Posterior cingulate gyrus (tissue), 11 donors: ENCODE data around the gene HCFC1R1.
"Not testable (repeated sequence)": the region's sequence is repeated elsewhere in the genome, so short reads cannot be mapped to it uniquely, and the experiment has no call there.

Experiments used
- DNase-seq, 10 donors: peaks; one replicate each; pipeline versions ENCODE4 v3.0.0 to v3.0.0-alpha.2; 2020 to 2021; ENCODE audit warnings: mixed read lengths in 3 of 10
- intact Hi-C: fragments of 100-400 bp; cut with DNase I; formaldehyde crosslinking; loops from one replicate; pipeline ENCODE4 v1.15.1; 2023

Gene HCFC1R1

GRCh38 chr16:3023669-3024478 lies at the start of gene HCFC1R1, which contains the start of gene THOC6:
TSS of gene HCFC1R1 (minus strand) at chr16:3023942. CDS start at chr16:3023941, 1 bp downstream.
TSS of gene THOC6 (plus strand) at chr16:3024035. CDS start at chr16:3024327, 292 bp downstream.
- peak; percentile 95 to 100 (median 98) for DNase-seq
- intact Hi-C loops: no loop called here

GRCh38 chr16:3073448-3073847 lies 49.7 kb upstream of the HCFC1R1 start:
- peak in 1 of 10 donors; percentile 14 for DNase-seq
- intact Hi-C loops: no loop called here

- DNase-seq: peak in 3 of 10 donors; percentile 11 to 39 (median 13)
- intact Hi-C loops: not testable (repeated sequence)
Measured at GRCh38 chr16:3072576-3073263, 49.0 kb upstream of the HCFC1R1 start.

- intact Hi-C loops: not testable (repeated sequence)
- peak in 2 of 10 donors; percentile 25 to 48 for DNase-seq
Measured at GRCh38 chr16:3072148-3072547, 48.4 kb upstream of the HCFC1R1 start.

DNA sequence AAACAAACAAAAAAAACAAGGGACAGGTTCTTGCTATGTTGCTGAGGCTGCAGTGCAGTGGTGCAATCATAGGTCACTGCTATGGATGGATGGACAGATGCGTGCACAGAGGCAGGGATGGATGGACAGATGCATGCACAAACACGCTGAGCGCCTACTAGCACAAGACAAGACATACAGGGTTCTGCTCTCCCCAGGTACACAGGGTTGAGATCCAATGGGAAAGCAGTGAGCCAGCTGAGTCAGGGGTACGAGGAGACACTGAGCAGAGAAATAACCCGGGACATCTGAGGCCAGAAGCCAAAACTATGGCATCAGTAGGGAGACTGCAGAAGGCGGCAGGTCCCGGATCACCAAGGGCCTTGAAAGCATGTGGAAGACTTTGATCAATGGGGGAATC lies 47.9 kb upstream of the HCFC1R1 start:
- DNase-seq: peak in 1 of 10 donors; percentile 10
- intact Hi-C loops: no loop called here

GRCh38 chr16:3070608-3071111 lies 46.9 kb upstream of the HCFC1R1 start:
- peak in 3 of 10 donors; percentile 46 to 62 (median 57) for DNase-seq
- intact Hi-C loops: no loop called here

DNA sequence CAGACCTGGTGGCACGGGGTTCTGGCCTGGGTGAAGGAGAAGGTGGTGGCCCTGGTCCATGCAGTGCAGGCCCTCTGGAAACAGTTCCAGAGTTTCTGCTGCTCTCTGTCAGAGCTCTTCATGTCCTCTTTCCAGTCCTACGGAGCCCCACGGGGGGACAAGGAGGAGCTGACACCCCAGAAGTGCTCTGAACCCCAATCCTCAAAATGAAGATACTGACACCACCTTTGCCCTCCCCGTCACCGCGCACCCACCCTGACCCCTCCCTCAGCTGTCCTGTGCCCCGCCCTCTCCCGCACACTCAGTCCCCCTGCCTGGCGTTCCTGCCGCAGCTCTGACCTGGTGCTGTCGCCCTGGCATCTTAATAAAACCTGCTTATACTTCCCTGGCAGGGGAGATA lies 45.4 kb upstream of the HCFC1R1 start:
- peak in 1 of 10 donors; percentile 60 for DNase-seq
- intact Hi-C loops: not testable (repeated sequence)

DNA sequence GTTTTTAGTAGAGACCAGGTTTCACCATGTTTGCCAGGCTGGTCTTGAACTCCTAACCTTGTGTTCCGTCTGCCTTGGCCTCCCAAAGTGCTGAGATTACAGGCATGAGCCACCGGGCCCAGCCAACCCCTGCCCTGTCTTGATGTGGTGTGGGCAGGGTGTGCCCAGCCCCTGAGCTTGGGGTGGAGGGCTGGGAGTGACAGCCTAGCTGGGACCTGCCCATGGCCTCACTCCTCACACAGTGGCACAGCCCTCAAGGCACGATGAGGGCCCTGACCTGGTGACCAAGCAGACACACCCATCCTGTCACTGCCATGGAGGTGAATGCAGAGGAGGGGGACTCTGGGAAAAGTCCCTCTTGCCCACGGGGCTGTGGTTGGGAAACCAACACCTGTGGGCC lies 44.7 kb upstream of the HCFC1R1 start:
- DNase-seq: peak in 2 of 10 donors; percentile 41 to 49
- intact Hi-C loops: no loop called here

DNA sequence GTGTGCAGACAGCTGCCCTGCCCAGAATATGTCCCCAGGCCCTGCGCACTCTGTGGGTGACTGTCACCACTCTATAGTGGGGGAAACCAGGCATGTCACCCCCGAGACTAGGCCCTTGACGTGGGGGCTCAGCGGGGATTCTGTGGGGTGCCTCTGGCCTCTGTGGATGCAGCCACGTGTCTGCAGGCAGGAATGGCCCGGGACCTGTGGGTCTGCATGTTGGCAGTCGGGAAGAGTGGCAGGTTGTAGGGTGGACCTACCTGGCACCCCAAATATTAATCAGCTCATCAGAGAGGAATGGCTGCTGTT lies 42.7 kb upstream of the HCFC1R1 start:
- DNase-seq: no peak
- intact Hi-C loops: no loop called here

- no peak for DNase-seq
- intact Hi-C loops: no loop called here
Measured at GRCh38 chr16:3065742-3066439, 42.1 kb upstream of the HCFC1R1 start.

DNA sequence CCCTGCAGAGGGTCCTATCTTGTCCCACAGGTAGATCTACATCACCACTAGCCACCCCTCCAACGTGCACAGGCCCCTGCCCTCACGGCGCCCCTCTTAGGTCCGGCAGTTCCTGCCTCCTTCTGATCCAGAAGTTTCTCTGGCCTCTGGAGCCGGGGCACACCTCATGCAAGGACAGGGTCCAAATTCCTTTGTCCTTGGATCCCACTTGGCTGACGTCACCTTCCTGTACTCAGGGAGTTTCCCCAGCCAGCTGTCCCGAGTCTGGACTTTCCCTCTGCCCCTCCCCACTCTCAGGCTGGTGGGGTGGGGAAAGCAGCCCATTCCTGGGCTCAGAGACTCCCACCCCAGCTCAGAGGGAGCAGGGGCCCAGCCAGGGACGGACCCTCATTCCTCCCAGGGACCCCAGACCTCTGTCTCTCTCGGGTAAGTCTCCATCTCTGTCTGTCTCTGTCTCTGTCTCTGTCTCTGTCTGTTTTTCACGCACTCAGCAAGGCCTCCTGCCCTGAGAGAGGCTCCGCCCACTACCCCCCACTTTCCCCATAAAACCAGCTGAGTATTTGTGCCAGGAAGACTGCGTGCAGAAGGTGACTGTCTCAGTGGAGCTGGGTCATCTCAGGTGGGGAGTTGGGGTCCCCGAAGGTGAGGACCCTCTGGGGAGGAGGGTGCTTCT lies 41.5 kb upstream of the HCFC1R1 start, which contains the start of gene IL32:
TSS of gene IL32 (plus strand) at position 572 of the 673 bp plus-strand sequence. CDS start 172 bp downstream, outside the sequence.
- intact Hi-C loops: no loop called here
- DNase-seq: peak in 1 of 10 donors; percentile 59

DNA sequence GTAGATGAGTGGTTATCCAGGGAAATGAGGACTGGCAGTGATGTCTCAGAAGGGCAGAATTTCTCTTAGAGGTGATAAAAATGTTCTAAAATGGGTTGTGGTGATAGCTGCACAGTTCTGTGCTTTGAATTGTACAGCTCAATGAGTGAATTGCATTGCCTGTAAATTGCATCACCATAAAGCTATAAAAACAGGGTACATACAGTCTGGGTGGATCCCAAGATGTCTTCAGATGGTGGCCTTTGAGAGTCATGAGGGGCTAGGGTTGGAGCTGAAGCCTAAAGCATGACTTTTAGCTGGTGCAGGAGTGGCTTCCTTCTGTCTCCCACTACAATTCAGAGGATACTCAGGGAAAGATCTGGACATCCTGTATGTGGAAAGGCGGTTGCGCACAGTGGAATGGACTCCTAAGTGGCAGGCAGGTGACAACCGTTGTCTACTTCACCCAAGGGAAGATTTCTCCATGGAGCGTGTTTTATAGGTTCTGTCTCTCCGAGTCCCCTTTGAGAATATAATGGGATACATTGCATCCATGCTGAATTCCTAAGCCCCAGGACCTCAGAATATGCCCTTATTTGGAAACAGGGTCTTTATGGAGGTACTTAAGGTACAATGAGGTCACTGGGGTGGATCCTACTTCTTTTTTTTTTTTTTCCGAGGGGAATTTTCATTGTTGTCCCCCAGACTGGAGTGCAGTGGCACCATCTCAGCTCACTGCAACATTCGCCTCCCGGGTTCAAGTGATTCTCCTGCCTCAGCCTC lies 40.1 kb upstream of the HCFC1R1 start:
- DNase-seq: no peak
- intact Hi-C loops: no loop called here

DNA sequence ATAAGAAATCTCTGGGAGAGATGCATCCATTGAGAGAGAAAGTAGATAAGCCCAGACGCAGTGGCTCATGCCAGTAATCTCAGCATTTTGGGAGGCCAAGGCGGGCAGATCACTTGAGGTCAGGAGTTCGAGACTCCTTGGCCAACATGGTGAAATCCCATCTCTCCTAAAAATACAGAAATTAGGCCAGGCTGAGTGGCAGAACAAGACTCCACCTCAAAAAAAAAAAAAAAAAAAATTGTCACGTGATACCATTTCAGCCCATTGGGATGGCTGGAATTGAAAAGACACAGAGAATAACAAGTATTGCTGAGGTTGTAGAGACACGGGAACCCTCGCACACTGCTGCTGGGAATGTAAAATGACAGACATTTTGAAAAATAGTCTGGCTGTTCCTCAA lies 38.8 kb upstream of the HCFC1R1 start:
- intact Hi-C loops: no loop called here
- DNase-seq: no peak

- DNase-seq: no peak
- intact Hi-C loops: no loop called here
Measured at GRCh38 chr16:3060339-3061127, 36.8 kb upstream of the HCFC1R1 start.

DNA sequence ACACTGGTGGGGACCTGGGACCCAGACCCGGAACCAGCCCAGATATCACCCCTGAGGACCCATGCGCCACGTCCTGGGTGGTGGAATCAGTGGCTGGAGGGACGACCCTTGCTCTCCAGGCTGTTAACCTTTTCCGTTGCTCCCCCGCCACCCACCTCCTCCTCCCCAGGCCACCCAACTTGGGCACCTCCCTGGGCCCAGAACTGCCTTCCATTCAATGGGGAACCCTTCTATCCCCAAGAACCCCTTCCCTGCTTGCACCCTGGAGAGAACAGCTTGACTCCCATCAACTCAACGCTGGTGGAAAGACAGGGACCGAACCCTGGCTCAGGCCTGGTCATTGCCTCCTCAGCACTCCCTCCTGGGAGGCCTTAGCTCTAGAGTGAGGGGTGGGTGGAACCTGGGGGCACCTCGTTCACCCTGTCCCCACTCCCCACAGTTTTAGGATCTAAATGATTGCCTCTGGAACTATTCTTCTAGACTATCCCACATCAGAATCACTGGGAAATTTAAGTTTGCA lies 36.0 kb upstream of the HCFC1R1 start:
- intact Hi-C loops: loop anchor here (2.0 to 5.0 kb wide), 3 partner anchors 53 to 107 kb away; partner anchors contain the start of gene ZNF205
- DNase-seq: peak in 1 of 10 donors; percentile 67

DNA sequence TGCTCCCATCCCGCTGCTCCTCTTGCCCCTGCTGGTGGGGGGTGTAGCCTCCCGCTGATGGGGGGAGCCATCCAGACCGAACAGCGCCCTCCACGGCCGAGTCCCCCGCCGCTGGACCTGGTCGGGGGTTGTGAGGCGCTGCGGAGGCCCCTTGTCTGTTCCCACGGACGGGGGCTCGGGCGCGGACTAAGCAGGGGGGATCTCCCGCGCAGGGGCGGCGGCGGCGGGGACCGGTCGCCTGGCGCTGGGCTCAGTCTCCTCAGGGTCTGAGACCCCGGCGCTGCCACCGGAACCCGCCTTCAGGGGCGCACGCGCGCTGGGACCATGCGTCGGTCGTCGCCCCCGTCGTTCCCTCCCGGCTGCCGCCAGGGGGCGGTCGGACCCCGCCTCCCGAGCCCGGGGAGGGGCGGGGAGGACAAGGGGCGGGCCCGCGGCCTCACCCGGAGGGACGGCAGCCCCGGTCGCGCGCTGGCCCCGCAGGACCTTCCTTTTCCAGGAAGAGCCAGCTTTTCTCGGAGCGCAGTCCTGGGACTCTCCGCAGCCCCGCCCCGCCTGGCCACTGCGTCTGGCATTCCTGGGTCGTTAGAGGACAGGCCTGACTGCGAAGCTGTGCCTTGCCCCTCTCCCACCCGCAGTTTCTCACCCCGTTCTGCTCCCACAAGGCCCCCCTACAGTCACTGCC lies 35.4 kb upstream of the HCFC1R1 start:
- intact Hi-C loops: loop anchor here (2.0 to 5.0 kb wide), 3 partner anchors 53 to 108 kb away; partner anchors contain the start of gene ZNF205
- DNase-seq: peak; percentile 61 to 97 (median 78)
